Stomach (tissue), 9 donors: Measurements from ENCODE around the gene NINJ2. TPM values are rescaled to one million over a fixed set of nuclear protein-coding genes. Genes with fewer than 3 reads are reported as not detected.

Source experiments
- DNase-seq, 2 donors: peaks; one replicate each; pipeline versions ENCODE4 v3.0.0 to v3.0.0-alpha.2; 2013 to 2019
- H3K27ac ChIP-seq, 5 donors: fragments of 200-600 bp in 4 of 5; sonication (generic) in 4 of 5; one replicate each; pipeline ENCODE4 v1.5.1; 2013 to 2019; ENCODE audit warnings: mild to moderate bottlenecking in 1 of 5, moderate library complexity in 1 of 5
- H3K27me3 ChIP-seq, 3 donors: fragments of 200-600 bp; sonication (generic); one replicate each; pipeline ENCODE4 v1.5.1; 2017 to 2019; ENCODE audit warnings: mixed run types in 1 of 3
- H3K36me3 ChIP-seq, 4 donors: fragments of 200-600 bp; sonication (generic); 1 replicate in 3 of 4; 2 replicates in 1 of 4; pipeline ENCODE4 v1.5.1; 2016 to 2019
- H3K4me1 ChIP-seq, 4 donors: fragments of 200-600 bp; sonication (generic); one replicate each; pipeline ENCODE4 v1.5.1; 2016 to 2019
- H3K4me3 ChIP-seq, 4 donors: fragments of 200-600 bp; sonication (generic) in 3 of 4; one replicate each; pipeline ENCODE4 v1.5.1; 2016 to 2019; ENCODE audit warnings: mild to moderate bottlenecking in 1 of 4
- H3K9me3 ChIP-seq, 4 donors: fragments of 200-600 bp; sonication (generic); one replicate each; pipeline ENCODE4 v1.5.1; 2016 to 2019
- EP300 ChIP-seq: sonication (generic); formaldehyde crosslinking; IDR thresholded peaks from one replicate; pipeline ENCODE4 v1.6.1; 2017; ENCODE audit warnings: antibody characterized with exemption
- POLR2A ChIP-seq, 4 donors: fragments of 450-650 bp; IDR thresholded peaks; one replicate each; pipeline ENCODE4 v1.6.1; 2016; ENCODE audit warnings: antibody characterized with exemption in 4 of 4, control low read depth in 2 of 4, mild to moderate bottlenecking in 1 of 4, moderate library complexity in 1 of 4
- POLR2AphosphoS5 ChIP-seq, 3 donors: sonication (generic); formaldehyde crosslinking; IDR thresholded peaks; one replicate each; pipeline ENCODE4 v1.6.1; 2016; ENCODE audit warnings: antibody characterized with exemption in 3 of 3
- WGBS, 5 donors: extraction: QIAGEN DNeasy Blood & Tissue Kit in 3 of 5; methylation state at CpG; one replicate each; pipeline versions ENCODE4 v1.1.5 to v1.1.7; 2013 to 2018; 5-methylcytosine and 5-hydroxymethylcytosine counted together
- intact Hi-C: fragments of 100-400 bp; cut with DNase I; formaldehyde crosslinking; loops from one replicate; pipeline ENCODE4 v1.15.1; 2023; ENCODE audit warnings: low total_unique reads
- polyA plus RNA-seq, 3 donors: library from polyadenylated mRNA; stranded (reverse); fragments of 200-250 nt; gene quantifications; one replicate each; pipeline ENCODE4 v1.2.3, GENCODE V29; 2013
- total RNA-seq, 5 donors: library from RNA; depleted of rRNA; stranded (reverse); fragments of >200 nt; gene quantifications; one replicate each; pipeline versions ENCODE4 v1.1.0 to v1.2.3, GENCODE V29; 2014 to 2016
- TF ChIP-seq, protein P1 (sequence below), 7 experiments: fragments of 450-650 bp in 4 of 7; fragments of 200-600 bp in 3 of 7; sonication (generic) in 3 of 7; IDR thresholded peaks; one replicate each; pipeline ENCODE4 v1.5.1; 2016 to 2019; ENCODE audit warnings: antibody characterized with exemption in 7 of 7, control low read depth in 2 of 7, mild to moderate bottlenecking in 1 of 7
- donor health status: healthy with polysubstance abuse.
- donor health status: Bipolar disorder and iron deficiency.
- donor health status: healthy.

Gene NINJ2
- total and polyA plus RNA-seq, 8 donors, result 2.0 to 26.2 (median 5.0) TPM; not detected in 3

DNA sequence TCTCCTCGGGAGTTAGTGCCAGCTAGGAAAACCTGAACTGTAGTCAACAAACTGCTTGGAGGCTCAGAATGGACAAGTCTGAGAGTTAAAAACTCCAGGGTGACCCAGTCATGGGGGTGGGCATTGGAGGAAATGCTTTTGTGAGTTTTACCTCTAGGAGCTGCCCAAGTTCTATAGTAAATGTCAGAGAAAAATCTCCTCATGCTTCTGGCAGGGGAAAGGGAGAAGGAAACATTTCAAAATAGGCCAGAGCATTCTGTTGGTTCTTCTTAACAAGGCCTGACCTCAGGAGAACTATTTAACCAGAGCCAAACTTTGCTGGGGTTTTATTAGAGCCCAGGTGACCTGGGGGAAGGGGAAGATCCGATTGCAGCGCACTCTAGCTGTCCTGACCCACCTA lies 12.3 kb downstream of the NINJ2 start:
- peak in 1 of 2 donors; percentile 18 for DNase-seq
- no peak overlapping the region for H3K4me3 ChIP-seq
- H3K4me1 ChIP-seq, result peaks cover 4 to 16% (median 14%) of the 10 kb centered on the region in 4 donors
- 60 to 82% (median 73%) methylated on average over 3 of the region's 3 CpGs for WGBS, 5 donors
- H3K27ac ChIP-seq, result no peak overlapping the region
- H3K27me3 ChIP-seq, result no peaks in the 10 kb centered on the region
- no peaks in the 10 kb centered on the region for H3K9me3 ChIP-seq
- no peak for TF ChIP-seq EP300
- no peak for TF ChIP-seq POLR2A (IDR thresholded peaks at IDR 0.05)
- TF ChIP-seq, protein P1, sequence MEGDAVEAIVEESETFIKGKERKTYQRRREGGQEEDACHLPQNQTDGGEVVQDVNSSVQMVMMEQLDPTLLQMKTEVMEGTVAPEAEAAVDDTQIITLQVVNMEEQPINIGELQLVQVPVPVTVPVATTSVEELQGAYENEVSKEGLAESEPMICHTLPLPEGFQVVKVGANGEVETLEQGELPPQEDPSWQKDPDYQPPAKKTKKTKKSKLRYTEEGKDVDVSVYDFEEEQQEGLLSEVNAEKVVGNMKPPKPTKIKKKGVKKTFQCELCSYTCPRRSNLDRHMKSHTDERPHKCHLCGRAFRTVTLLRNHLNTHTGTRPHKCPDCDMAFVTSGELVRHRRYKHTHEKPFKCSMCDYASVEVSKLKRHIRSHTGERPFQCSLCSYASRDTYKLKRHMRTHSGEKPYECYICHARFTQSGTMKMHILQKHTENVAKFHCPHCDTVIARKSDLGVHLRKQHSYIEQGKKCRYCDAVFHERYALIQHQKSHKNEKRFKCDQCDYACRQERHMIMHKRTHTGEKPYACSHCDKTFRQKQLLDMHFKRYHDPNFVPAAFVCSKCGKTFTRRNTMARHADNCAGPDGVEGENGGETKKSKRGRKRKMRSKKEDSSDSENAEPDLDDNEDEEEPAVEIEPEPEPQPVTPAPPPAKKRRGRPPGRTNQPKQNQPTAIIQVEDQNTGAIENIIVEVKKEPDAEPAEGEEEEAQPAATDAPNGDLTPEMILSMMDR (IDR thresholded peaks at IDR 0.05), result no peak
- no peak for TF ChIP-seq POLR2AphosphoS5 (IDR thresholded peaks at IDR 0.05)
- H3K36me3 ChIP-seq, result no peaks in the 10 kb centered on the region
- intact Hi-C loops, result no loop called here

GRCh38 chr12:647385-648085 lies 15.7 kb downstream of the NINJ2 start:
- DNase-seq, result no peak
- Histone ChIP-seq H3K27ac (peak overlapping the region in 4 of 5 donors; percentile 94 to 99 (median 96)), H3K27me3 (no peaks in the 10 kb centered on the region), H3K9me3 (no peaks in the 10 kb centered on the region), H3K4me3 (no peak overlapping the region), H3K4me1 (peaks cover 35 to 45% (median 42%) of the 10 kb centered on the region in 4 donors), H3K36me3 (no peaks in the 10 kb centered on the region)
- intact Hi-C loops, result no loop called here
- WGBS, 5 donors, result 67 to 80% (median 71%) methylated on average over 7 of the region's 7 CpGs
- no peak for TF ChIP-seq POLR2AphosphoS5 (IDR thresholded peaks at IDR 0.05)
- TF ChIP-seq, protein P1 (IDR thresholded peaks at IDR 0.05), result no peak
- TF ChIP-seq POLR2A (IDR thresholded peaks at IDR 0.05), result no peak
- TF ChIP-seq EP300, result no peak

- Histone ChIP-seq H3K27me3 (no peaks in the 10 kb centered on the region), H3K4me1 (peaks cover 41 to 53% (median 43%) of the 10 kb centered on the region in 4 donors), H3K4me3 (peak overlapping the region in 1 of 4 donors; percentile 8), H3K27ac (peak overlapping the region; percentile 72 to 99 (median 95)), H3K36me3 (no peaks in the 10 kb centered on the region), H3K9me3 (no peaks in the 10 kb centered on the region)
- DNase-seq, result peak; percentile 67 to 73
- intact Hi-C loops, result no loop called here
- 36 to 66% (median 46%) methylated on average over 14 of the region's 14 CpGs for WGBS, 5 donors
- TF ChIP-seq EP300 (no peak), POLR2AphosphoS5 (IDR thresholded peaks at IDR 0.05) (peak in 2 of 3 donors; percentile 52 to 80)
These were observed 16.5 kb downstream of the NINJ2 start for GRCh38 chr12:646442-647384.

DNA sequence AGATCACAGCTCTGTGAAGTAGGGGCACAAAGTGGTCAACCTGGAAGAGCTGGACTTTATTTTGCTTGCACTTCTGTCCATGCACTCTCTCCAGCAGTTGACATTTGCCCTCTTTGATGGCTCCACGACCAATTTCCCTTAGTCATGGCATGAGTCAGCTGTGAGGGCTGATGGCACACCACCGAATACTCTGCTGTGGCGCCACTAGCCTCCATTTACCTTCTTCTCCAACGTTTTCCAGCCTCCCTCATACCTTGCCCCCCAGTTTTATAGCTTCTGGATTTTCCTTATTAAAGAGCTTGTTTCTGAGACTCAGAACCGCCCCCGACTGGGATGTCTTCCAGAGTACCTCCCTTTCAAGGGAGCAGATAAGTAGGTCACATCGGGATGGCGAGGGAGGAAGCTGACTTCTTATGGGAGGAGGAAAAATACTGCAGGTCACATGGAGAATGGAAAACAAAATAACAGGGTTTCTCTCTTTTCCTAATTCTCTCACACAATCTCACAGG lies 17.6 kb downstream of the NINJ2 start:
- no peaks in the 10 kb centered on the region for H3K36me3 ChIP-seq
- intact Hi-C loops, result no loop called here

More for the DNA sequence above, 17.6 kb downstream of the NINJ2 start:
- H3K4me1 ChIP-seq, result peaks cover 41 to 54% (median 43%) of the 10 kb centered on the region in 4 donors
- H3K27ac ChIP-seq, result peak overlapping the region; percentile 72 to 99 (median 95)
- no peaks in the 10 kb centered on the region for H3K27me3 ChIP-seq
- DNase-seq, result peak; percentile 38 to 42
- H3K9me3 ChIP-seq, result no peaks in the 10 kb centered on the region
- H3K4me3 ChIP-seq, result no peak overlapping the region
- TF ChIP-seq POLR2AphosphoS5 (IDR thresholded peaks at IDR 0.05) (peak in 1 of 3 donors; percentile 50), EP300 (no peak), POLR2A (IDR thresholded peaks at IDR 0.05) (no peak)
- TF ChIP-seq, protein P1 (IDR thresholded peaks at IDR 0.05), result no peak
- WGBS, 5 donors, result 19 to 30% (median 26%) methylated on average over 8 of the region's 8 CpGs
